HepG2 (cell line): ENCODE measurements around the gene TRMT112. TPM values are rescaled to one million over a fixed set of nuclear protein-coding genes. Genes with fewer than 3 reads are reported as not detected.

Experiments
- ATF1 ChIP-seq: IDR thresholded peaks from 2 replicates; pipeline ENCODE4 v1.6.1; 2016; ENCODE audit warnings: mild to moderate bottlenecking, control low read depth
- CREM ChIP-seq, 2 experiments: sonication (generic) in 1 of 2; formaldehyde crosslinking in 1 of 2; IDR thresholded peaks; 2 replicates each; pipeline versions ENCODE4 v1.4.0 to v1.6.1; 2016 to 2020; ENCODE audit warnings: antibody characterized with exemption in 1 of 2, mild to moderate bottlenecking in 1 of 2, missing genetic modification reagents in 1 of 2
- EED ChIP-seq: sonication (generic); formaldehyde crosslinking; IDR thresholded peaks from 2 replicates; pipeline ENCODE4 v1.5.0; 2020; ENCODE audit warnings: mild to moderate bottlenecking, missing genetic modification reagents
- FOXC1 ChIP-seq: sonication (generic); formaldehyde crosslinking; IDR thresholded peaks from 2 replicates; pipeline ENCODE4 v1.8.0; 2022; ENCODE audit warnings: mild to moderate bottlenecking, missing genetic modification reagents, borderline replicate concordance
- HDAC6 ChIP-seq: fragments of 200-600 bp; sonication (generic); IDR thresholded peaks from 2 replicates; pipeline ENCODE4 v1.7.0; 2017; ENCODE audit warnings: mild to moderate bottlenecking, antibody characterized with exemption, low read length, low read depth
- MTF2 ChIP-seq: sonication (generic); formaldehyde crosslinking; IDR thresholded peaks from 2 replicates; pipeline ENCODE4 v1.5.0; 2020; ENCODE audit warnings: missing genetic modification reagents, borderline replicate concordance
- MYC ChIP-seq: sonication (generic); formaldehyde crosslinking; IDR thresholded peaks from 2 replicates; pipeline ENCODE4 v1.9.0; 2021; ENCODE audit warnings: missing genetic modification reagents, borderline replicate concordance
- MYNN ChIP-seq: sonication (generic); formaldehyde crosslinking; IDR thresholded peaks from 2 replicates; pipeline ENCODE4 v1.4.0; 2020; ENCODE audit warnings: mild to moderate bottlenecking, low read depth, missing genetic modification reagents
- NR2F1 ChIP-seq, 2 experiments: fragments of 450-650 bp in 1 of 2; formaldehyde crosslinking in 1 of 2; IDR thresholded peaks; 2 replicates each; pipeline versions ENCODE4 v1.5.0 to v1.6.1; 2016 to 2020; ENCODE audit warnings: mild to moderate bottlenecking in 1 of 2, missing compliant biosample characterization in 1 of 2, missing genetic modification reagents in 1 of 2, moderate library complexity in 1 of 2
- PHF20 ChIP-seq: sonication (generic); formaldehyde crosslinking; IDR thresholded peaks from 2 replicates; pipeline ENCODE4 v1.5.0; 2020; ENCODE audit warnings: mild to moderate bottlenecking, missing genetic modification reagents
- TOPORS ChIP-seq: sonication (generic); formaldehyde crosslinking; IDR thresholded peaks from 2 replicates; pipeline ENCODE4 v1.8.0; 2023; ENCODE audit warnings: mild to moderate bottlenecking, missing genetic modification reagents
- YY1 ChIP-seq: IDR thresholded peaks from 2 replicates; pipeline ENCODE4 v1.6.1; 2011; ENCODE audit warnings: low read length, low read depth, moderate library complexity, mild to moderate bottlenecking; ENCODE audit not compliant: insufficient read depth, insufficient replicate concordance
- ZFY ChIP-seq: sonication (generic); formaldehyde crosslinking; IDR thresholded peaks from 2 replicates; pipeline ENCODE4 v1.4.0; 2020; ENCODE audit warnings: missing genetic modification reagents
- ZNF326 ChIP-seq: sonication (generic); formaldehyde crosslinking; IDR thresholded peaks from 2 replicates; pipeline ENCODE4 v1.4.0; 2020; ENCODE audit warnings: missing genetic modification reagents, borderline replicate concordance
- ZNF839 ChIP-seq: sonication (generic); formaldehyde crosslinking; IDR thresholded peaks from 2 replicates; pipeline ENCODE4 v1.4.0; 2020; ENCODE audit warnings: missing genetic modification reagents, mild to moderate bottlenecking, borderline replicate concordance
- polyA plus RNA-seq, 8 experiments: library from polyadenylated mRNA; depleted of rRNA in 3 of 8; stranded (reverse) in 7 of 8; unstranded in 1 of 8; fragments of >200 nt; fragmentation: Illumina TruSeq in 4 of 8; extraction: Trizol in 4 of 8; gene quantifications; 2 replicates each; pipeline versions ENCODE4 v1.2.1 to v1.2.3, GENCODE V29; 2011 to 2016; ENCODE audit warnings: low read depth in 4 of 8, missing spikeins in 1 of 8, mixed read lengths in 1 of 8; ENCODE audit not compliant: insufficient read depth in 1 of 8
- total RNA-seq, 5 experiments: library from RNA; depleted of rRNA; stranded (reverse); fragments of >200 nt; fragmentation: Illumina TruSeq; extraction: Trizol; gene quantifications; 2 replicates each; pipeline ENCODE4 v1.2.3, GENCODE V29; 2016; ENCODE audit warnings: low read depth in 1 of 5
- TF ChIP-seq, protein P1 (sequence below): sonication (generic); formaldehyde crosslinking; IDR thresholded peaks from 2 replicates; pipeline ENCODE4 v1.4.0; 2020; ENCODE audit warnings: missing genetic modification reagents, borderline replicate concordance
- TF ChIP-seq, protein P2 (sequence below): sonication (generic); formaldehyde crosslinking; IDR thresholded peaks from 2 replicates; pipeline ENCODE4 v1.5.1; 2020; ENCODE audit warnings: missing genetic modification reagents, mild to moderate bottlenecking, borderline replicate concordance
- TF ChIP-seq, protein P3 (sequence below): sonication (generic); formaldehyde crosslinking; IDR thresholded peaks from 2 replicates; pipeline ENCODE4 v1.5.1; 2020; ENCODE audit warnings: mild to moderate bottlenecking, missing genetic modification reagents, moderate library complexity
- TF ChIP-seq, protein P4 (sequence below): sonication (generic); formaldehyde crosslinking; IDR thresholded peaks from 2 replicates; pipeline ENCODE4 v1.8.1; 2023; ENCODE audit warnings: missing genetic modification reagents, mild to moderate bottlenecking, borderline replicate concordance

Gene TRMT112
- total and polyA plus RNA-seq, 2 of the 13 experiments (the other 11 are each of a cell fraction or from before 2014, with no cell fraction given), result 186 to 409 TPM

DNA sequence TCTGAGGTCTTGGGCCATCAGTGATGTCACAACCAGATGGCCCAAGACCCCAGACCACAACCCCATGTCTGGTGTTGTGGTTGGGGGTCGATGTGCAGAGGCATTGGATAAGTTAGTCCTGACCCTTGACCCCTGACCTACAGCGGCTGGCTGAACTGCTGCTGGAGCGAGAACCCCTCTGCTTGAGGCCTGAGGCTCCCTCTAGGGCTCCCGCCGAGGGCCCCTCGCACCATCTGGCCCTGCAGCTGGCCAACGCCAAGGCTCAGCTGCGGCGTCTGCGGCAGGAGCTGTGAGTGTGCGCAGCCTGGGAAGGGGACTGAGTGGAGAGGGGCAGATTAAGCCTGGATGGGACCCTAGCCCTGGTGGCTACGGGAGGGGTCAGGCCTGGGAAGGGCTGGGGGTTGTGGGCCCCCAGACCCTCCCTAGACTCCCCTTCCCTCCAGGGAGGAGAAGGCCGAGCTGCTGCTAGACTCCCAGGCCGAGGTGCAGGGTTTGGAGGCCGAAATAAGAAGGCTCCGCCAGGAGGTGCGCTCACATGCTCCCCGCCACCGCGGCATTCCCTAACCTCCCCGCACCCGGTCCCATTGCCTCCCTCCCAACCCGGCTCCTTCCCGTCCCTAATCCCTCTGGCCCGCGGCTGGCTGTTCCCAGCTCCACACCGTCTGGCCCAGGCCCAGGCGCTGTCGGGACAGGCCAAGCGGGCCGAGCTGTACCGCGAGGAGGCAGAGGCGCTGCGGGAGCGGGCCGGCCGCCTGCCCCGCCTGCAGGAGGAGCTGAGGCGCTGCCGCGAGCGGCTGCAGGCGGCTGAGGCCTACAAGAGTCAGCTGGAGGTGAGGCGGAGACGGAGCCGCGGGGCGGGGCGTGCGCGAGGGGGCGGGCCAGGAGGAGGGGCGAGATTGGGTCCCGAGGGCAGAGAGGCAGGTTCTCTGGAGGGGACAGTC is 24.8 kb upstream of the TRMT112 start (continued):
- TF ChIP-seq NR2F1 (CRISPR knock-in tag; IDR thresholded peaks at IDR 0.05), result no peak
- no peak; the same call in 1 of the 2 replicates for TF ChIP-seq FOXC1
- TF ChIP-seq ZFY (CRISPR knock-in tag), result peak; percentile 88
- TF ChIP-seq, protein P1, sequence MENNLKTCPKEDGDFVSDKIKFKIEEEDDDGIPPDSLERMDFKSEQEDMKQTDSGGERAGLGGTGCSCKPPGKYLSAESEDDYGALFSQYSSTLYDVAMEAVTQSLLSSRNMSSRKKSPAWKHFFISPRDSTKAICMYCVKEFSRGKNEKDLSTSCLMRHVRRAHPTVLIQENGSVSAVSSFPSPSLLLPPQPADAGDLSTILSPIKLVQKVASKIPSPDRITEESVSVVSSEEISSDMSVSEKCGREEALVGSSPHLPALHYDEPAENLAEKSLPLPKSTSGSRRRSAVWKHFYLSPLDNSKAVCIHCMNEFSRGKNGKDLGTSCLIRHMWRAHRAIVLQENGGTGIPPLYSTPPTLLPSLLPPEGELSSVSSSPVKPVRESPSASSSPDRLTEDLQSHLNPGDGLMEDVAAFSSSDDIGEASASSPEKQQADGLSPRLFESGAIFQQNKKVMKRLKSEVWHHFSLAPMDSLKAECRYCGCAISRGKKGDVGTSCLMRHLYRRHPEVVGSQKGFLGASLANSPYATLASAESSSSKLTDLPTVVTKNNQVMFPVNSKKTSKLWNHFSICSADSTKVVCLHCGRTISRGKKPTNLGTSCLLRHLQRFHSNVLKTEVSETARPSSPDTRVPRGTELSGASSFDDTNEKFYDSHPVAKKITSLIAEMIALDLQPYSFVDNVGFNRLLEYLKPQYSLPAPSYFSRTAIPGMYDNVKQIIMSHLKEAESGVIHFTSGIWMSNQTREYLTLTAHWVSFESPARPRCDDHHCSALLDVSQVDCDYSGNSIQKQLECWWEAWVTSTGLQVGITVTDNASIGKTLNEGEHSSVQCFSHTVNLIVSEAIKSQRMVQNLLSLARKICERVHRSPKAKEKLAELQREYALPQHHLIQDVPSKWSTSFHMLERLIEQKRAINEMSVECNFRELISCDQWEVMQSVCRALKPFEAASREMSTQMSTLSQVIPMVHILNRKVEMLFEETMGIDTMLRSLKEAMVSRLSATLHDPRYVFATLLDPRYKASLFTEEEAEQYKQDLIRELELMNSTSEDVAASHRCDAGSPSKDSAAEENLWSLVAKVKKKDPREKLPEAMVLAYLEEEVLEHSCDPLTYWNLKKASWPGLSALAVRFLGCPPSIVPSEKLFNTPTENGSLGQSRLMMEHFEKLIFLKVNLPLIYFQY (CRISPR knock-in tag), result peak; percentile 76; the same call in 1 of the 2 replicates
- TF ChIP-seq MYNN (CRISPR knock-in tag), result no peak
- TF ChIP-seq ZNF326 (CRISPR knock-in tag), result no peak
- TF ChIP-seq ATF1 (CRISPR knock-in tag), result no peak
- no peak for TF ChIP-seq CREM (IDR thresholded peaks at IDR 0.05)
- no peak for TF ChIP-seq CREM (CRISPR knock-in tag; IDR thresholded peaks at IDR 0.05)
- TF ChIP-seq, protein P2, sequence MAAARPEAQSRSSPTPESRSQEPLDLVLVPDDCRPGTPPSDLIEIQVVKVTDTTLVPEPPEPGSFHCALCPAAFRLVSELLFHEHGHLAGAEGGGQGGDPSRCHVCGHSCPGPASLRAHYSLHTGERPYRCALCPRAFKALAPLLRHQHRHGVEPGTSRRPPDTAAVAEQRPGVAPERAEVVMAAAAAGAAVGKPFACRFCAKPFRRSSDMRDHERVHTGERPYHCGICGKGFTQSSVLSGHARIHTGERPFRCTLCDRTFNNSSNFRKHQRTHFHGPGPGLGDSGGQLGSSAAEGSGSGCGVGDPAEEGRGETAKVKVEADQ (CRISPR knock-in tag), result no peak
- TF ChIP-seq ZNF839 (CRISPR knock-in tag), result 0 out of 2 replicates have a peak, but pooled peaks have one; percentile 32
- TF ChIP-seq MTF2 (CRISPR knock-in tag), result 0 out of 2 replicates have a peak, but pooled peaks have one; percentile 75
- TF ChIP-seq PHF20 (CRISPR knock-in tag), result no peak
- TF ChIP-seq, protein P3, sequence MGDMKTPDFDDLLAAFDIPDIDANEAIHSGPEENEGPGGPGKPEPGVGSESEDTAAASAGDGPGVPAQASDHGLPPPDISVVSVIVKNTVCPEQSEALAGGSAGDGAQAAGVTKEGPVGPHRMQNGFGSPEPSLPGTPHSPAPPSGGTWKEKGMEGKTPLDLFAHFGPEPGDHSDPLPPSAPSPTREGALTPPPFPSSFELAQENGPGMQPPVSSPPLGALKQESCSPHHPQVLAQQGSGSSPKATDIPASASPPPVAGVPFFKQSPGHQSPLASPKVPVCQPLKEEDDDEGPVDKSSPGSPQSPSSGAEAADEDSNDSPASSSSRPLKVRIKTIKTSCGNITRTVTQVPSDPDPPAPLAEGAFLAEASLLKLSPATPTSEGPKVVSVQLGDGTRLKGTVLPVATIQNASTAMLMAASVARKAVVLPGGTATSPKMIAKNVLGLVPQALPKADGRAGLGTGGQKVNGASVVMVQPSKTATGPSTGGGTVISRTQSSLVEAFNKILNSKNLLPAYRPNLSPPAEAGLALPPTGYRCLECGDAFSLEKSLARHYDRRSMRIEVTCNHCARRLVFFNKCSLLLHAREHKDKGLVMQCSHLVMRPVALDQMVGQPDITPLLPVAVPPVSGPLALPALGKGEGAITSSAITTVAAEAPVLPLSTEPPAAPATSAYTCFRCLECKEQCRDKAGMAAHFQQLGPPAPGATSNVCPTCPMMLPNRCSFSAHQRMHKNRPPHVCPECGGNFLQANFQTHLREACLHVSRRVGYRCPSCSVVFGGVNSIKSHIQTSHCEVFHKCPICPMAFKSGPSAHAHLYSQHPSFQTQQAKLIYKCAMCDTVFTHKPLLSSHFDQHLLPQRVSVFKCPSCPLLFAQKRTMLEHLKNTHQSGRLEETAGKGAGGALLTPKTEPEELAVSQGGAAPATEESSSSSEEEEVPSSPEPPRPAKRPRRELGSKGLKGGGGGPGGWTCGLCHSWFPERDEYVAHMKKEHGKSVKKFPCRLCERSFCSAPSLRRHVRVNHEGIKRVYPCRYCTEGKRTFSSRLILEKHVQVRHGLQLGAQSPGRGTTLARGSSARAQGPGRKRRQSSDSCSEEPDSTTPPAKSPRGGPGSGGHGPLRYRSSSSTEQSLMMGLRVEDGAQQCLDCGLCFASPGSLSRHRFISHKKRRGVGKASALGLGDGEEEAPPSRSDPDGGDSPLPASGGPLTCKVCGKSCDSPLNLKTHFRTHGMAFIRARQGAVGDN, result peak; percentile 76
- no peak for TF ChIP-seq YY1
- TF ChIP-seq MYC, result peak; percentile 30; the same call in 1 of the 2 replicates
- no peak for TF ChIP-seq TOPORS (CRISPR knock-in tag)
- no peak for TF ChIP-seq HDAC6
- TF ChIP-seq EED, result no peak
- TF ChIP-seq, protein P4, sequence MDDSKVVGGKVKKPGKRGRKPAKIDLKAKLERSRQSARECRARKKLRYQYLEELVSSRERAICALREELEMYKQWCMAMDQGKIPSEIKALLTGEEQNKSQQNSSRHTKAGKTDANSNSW, result no peak
